Testis (tissue), 2 donors: Measurements from ENCODE around the gene EEA1.

Source experiments
- CTCF ChIP-seq, 3 experiments: fragments of 450-650 bp in 2 of 3; fragments of 200-600 bp in 1 of 3; sonication (generic) in 1 of 3; IDR thresholded peaks; one replicate each; pipeline ENCODE4 v1.5.1; 2016 to 2019; ENCODE audit warnings: antibody characterized with exemption in 3 of 3, mild to moderate bottlenecking in 2 of 3, moderate library complexity in 1 of 3
- POLR2A ChIP-seq: fragments of 450-650 bp; IDR thresholded peaks from one replicate; pipeline ENCODE4 v1.6.1; 2017; ENCODE audit warnings: antibody characterized with exemption, mild to moderate bottlenecking, moderate library complexity

DNA sequence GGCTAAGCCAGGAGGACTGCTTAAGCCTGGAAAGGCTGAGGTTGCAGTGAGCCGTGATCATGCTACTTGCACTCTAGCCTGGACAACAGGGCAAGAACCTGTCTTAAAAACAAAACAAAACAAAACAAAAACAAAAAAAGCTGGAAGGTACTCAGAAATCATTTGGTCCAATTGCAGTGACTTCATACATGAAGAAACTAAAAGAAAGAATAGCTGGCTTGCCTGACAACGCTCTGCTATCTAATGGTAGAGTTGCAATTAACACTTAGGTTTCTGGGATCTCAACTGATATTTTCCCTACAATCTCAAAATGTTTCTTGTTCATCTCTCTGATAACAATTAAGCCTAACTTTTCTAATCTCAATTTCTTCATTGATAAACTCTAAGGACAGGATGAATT, 13.7 kb downstream of the EEA1 start:
- TF ChIP-seq CTCF (IDR thresholded peaks at IDR 0.05) (no peak), POLR2A (no peak)
